ENCODE data around the gene ZNF599.

DNA sequence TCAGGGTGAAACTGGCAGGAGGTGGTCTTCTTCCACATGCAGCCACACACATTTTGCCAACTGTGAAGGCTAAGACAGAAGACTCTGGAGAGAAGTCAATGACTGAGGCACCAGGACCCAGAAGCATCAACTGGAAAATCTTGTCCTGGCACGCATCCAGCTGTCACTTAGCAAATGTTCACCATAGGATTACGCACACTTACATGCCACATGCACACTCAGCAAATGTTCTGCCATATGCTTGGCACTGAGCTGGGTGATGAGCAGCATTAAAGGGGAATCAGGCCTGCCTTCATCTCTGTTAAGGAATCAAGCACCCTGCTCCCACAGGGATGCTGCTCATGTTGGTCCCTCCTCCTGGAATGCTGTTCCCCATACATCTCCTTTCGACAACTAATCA, 5.1 kb downstream of the ZNF599 start:
- TF ChIP-seq, protein P1, sequence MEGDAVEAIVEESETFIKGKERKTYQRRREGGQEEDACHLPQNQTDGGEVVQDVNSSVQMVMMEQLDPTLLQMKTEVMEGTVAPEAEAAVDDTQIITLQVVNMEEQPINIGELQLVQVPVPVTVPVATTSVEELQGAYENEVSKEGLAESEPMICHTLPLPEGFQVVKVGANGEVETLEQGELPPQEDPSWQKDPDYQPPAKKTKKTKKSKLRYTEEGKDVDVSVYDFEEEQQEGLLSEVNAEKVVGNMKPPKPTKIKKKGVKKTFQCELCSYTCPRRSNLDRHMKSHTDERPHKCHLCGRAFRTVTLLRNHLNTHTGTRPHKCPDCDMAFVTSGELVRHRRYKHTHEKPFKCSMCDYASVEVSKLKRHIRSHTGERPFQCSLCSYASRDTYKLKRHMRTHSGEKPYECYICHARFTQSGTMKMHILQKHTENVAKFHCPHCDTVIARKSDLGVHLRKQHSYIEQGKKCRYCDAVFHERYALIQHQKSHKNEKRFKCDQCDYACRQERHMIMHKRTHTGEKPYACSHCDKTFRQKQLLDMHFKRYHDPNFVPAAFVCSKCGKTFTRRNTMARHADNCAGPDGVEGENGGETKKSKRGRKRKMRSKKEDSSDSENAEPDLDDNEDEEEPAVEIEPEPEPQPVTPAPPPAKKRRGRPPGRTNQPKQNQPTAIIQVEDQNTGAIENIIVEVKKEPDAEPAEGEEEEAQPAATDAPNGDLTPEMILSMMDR (IDR thresholded peaks at IDR 0.05 in 8 of 11, conservative IDR thresholded peaks at IDR 0.05 in 3 of 11): no peak
- TF ChIP-seq POLR2AphosphoS5 (IDR thresholded peaks at IDR 0.05): no peak
- no peak for TF ChIP-seq POLR2A (IDR thresholded peaks at IDR 0.05)
